ENCODE results near the gene PIH1D2.

DNA sequence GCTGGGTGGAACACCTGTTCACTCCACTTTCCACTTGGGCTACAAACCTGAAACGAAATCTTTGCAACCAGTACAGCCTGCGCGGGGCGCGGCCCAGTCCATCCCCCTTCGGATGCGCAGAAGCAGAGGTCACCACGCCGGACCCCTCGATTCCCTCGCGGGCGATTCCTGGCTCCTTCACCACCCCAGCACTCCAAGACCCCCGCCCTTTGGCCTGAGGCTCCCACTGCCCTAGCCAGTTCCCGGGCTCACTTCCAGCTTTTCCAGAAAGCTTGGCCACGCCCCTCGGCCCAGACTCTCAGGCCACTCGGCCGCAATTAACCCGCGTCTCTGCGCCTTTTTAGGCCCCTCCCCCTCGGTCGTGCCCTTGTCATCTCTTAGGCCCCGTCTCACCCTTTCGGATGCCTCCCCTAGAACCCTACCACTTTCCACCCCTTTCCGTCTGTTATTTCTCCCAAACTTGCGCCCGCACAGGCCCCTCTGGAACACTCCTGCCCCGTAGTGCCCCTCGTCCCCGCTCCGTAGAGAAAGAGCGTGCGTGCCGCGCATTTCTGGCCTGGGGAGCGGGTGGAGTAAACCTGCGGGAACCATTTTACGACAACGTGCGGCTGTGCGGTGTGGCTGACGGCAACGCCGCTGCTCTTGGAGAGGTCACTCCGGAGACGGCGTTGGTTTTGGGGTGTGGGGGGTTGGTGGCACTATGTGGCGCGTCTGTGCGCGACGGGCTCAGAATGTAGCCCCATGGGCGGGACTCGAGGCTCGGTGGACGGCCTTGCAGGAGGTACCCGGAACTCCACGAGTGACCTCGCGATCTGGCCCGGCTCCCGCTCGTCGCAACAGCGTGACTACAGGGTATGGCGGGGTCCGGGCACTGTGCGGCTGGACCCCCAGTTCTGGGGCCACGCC lies 48.8 kb downstream of the PIH1D2 start, which contains the start of gene DLAT:
- TF ChIP-seq, protein P1, sequence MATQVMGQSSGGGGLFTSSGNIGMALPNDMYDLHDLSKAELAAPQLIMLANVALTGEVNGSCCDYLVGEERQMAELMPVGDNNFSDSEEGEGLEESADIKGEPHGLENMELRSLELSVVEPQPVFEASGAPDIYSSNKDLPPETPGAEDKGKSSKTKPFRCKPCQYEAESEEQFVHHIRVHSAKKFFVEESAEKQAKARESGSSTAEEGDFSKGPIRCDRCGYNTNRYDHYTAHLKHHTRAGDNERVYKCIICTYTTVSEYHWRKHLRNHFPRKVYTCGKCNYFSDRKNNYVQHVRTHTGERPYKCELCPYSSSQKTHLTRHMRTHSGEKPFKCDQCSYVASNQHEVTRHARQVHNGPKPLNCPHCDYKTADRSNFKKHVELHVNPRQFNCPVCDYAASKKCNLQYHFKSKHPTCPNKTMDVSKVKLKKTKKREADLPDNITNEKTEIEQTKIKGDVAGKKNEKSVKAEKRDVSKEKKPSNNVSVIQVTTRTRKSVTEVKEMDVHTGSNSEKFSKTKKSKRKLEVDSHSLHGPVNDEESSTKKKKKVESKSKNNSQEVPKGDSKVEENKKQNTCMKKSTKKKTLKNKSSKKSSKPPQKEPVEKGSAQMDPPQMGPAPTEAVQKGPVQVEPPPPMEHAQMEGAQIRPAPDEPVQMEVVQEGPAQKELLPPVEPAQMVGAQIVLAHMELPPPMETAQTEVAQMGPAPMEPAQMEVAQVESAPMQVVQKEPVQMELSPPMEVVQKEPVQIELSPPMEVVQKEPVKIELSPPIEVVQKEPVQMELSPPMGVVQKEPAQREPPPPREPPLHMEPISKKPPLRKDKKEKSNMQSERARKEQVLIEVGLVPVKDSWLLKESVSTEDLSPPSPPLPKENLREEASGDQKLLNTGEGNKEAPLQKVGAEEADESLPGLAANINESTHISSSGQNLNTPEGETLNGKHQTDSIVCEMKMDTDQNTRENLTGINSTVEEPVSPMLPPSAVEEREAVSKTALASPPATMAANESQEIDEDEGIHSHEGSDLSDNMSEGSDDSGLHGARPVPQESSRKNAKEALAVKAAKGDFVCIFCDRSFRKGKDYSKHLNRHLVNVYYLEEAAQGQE (IDR thresholded peaks at IDR 0.05; ENCODE audit: insufficient read depth in 1 of 2, low read depth in 2 of 2, low read length in 2 of 2): 0 out of 4 replicates have a peak, but pooled peaks of 1 of the 2 experiments have one; percentile 22
- TF ChIP-seq TAF1 (IDR thresholded peaks at IDR 0.05; ENCODE audit: borderline replicate concordance, insufficient read depth, low read length) (peak; percentile 71; the same call in 1 of the 2 replicates), POLR2AphosphoS5 (IDR thresholded peaks at IDR 0.05; ENCODE audit: low read depth, low read length) (peak; percentile 97)
